H1 (cell line): Measurements from ENCODE around the gene TMEM220. TPM values are rescaled to one million over a fixed set of nuclear protein-coding genes. Genes with fewer than 3 reads are reported as not detected.

Source experiments
- BACH1 ChIP-seq: IDR thresholded peaks from 2 replicates; pipeline ENCODE4 v1.6.1; 2012; ENCODE audit warnings: low read length, improper control_type of control experiment
- BCL11A ChIP-seq, 2 experiments: IDR thresholded peaks; one replicate each; pipeline ENCODE4 v1.6.1; 2011; ENCODE audit warnings: low read depth in 2 of 2, low read length in 2 of 2, mild to moderate bottlenecking in 2 of 2
- CBX5 ChIP-seq: fragments of 300-800, 300-1000 bp; sonication (generic); IDR thresholded peaks from 2 replicates; pipeline ENCODE4 v1.7.1; 2016; ENCODE audit warnings: antibody characterized with exemption, low read length, low read depth
- CTCF ChIP-seq, 3 experiments: IDR thresholded peaks; 1 replicate in 2 of 3; 2 replicates in 1 of 3; pipeline versions ENCODE4 v1.5.1 to v1.6.1; 2011; ENCODE audit warnings: low read length in 3 of 3, mild to moderate bottlenecking in 3 of 3, inconsistent platforms in 2 of 3, low read depth in 1 of 3, moderate library complexity in 1 of 3; ENCODE audit not compliant: insufficient read depth in 1 of 3; ENCODE audit errors: control extremely low read depth in 1 of 3
- GABPA ChIP-seq: IDR thresholded peaks from 2 replicates; pipeline ENCODE4 v1.6.1; 2011; ENCODE audit warnings: mild to moderate bottlenecking, low read length, moderate library complexity, borderline replicate concordance; ENCODE audit not compliant: insufficient read depth
- KDM4A ChIP-seq: IDR thresholded peaks from one replicate; pipeline ENCODE4 v1.7.1; 2012; ENCODE audit warnings: low read depth, mild to moderate bottlenecking, moderate library complexity, low read length, inconsistent platforms; ENCODE audit not compliant: severe bottlenecking
- MAX ChIP-seq: IDR thresholded peaks from 2 replicates; pipeline ENCODE4 v1.6.1; 2012; ENCODE audit warnings: inconsistent platforms
- NRF1 ChIP-seq: IDR thresholded peaks from 2 replicates; pipeline ENCODE4 v1.6.1; 2011; ENCODE audit warnings: mild to moderate bottlenecking, low read depth, low read length, improper control_type of control experiment
- POLR2AphosphoS5 ChIP-seq: IDR thresholded peaks from 2 replicates; pipeline ENCODE4 v1.6.1; 2011; ENCODE audit warnings: low read depth, low read length
- RAD21 ChIP-seq, 2 experiments: IDR thresholded peaks in 1 of 2; conservative IDR thresholded peaks in 1 of 2; 2 replicates each; pipeline ENCODE4 v1.6.1; 2011; ENCODE audit warnings: low read depth in 2 of 2, low read length in 2 of 2, improper control_type of control experiment in 1 of 2, inconsistent platforms in 1 of 2, mild to moderate bottlenecking in 1 of 2, moderate library complexity in 1 of 2
- RBBP5 ChIP-seq: IDR thresholded peaks from 2 replicates; pipeline ENCODE4 v1.7.1; 2012; ENCODE audit warnings: low read depth, mild to moderate bottlenecking, inconsistent platforms, low read length, moderate library complexity, borderline replicate concordance
- RFX5 ChIP-seq: IDR thresholded peaks from 2 replicates; pipeline ENCODE4 v1.6.1; 2011; ENCODE audit warnings: low read depth, low read length, improper control_type of control experiment, borderline replicate concordance
- RNF2 ChIP-seq: fragments of 200-900, 300-1000 bp; sonication (generic); IDR thresholded peaks from 2 replicates; pipeline ENCODE4 v1.7.1; 2016; ENCODE audit warnings: borderline replicate concordance, low read depth, mild to moderate bottlenecking, antibody characterized with exemption, low read length; ENCODE audit not compliant: poor library complexity, severe bottlenecking; ENCODE audit errors: missing control alignments
- SIN3A ChIP-seq, 2 experiments: IDR thresholded peaks in 1 of 2; conservative IDR thresholded peaks in 1 of 2; 2 replicates each; pipeline ENCODE4 v1.6.1; 2011 to 2012; ENCODE audit warnings: low read length in 2 of 2, improper control_type of control experiment in 1 of 2, low read depth in 1 of 2, mild to moderate bottlenecking in 1 of 2
- TAF7 ChIP-seq: optimal IDR thresholded peaks from 2 replicates; pipeline ENCODE3; 2011; ENCODE audit warnings: low read depth, mild to moderate bottlenecking, inconsistent platforms, low read length, moderate library complexity, borderline replicate concordance
- TBP ChIP-seq: IDR thresholded peaks from 2 replicates; pipeline ENCODE4 v1.6.1; 2011; ENCODE audit warnings: low read depth, low read length, improper control_type of control experiment
- USF2 ChIP-seq: IDR thresholded peaks from 2 replicates; pipeline ENCODE4 v1.6.1; 2011; ENCODE audit warnings: low read length, improper control_type of control experiment
- polyA plus RNA-seq, 7 experiments: library from polyadenylated mRNA; depleted of rRNA in 3 of 7; stranded (reverse) in 5 of 7; unstranded in 2 of 7; fragments of >200 nt in 5 of 7; fragments of 200-250 nt in 2 of 7; gene quantifications; 1 replicate in 5 of 7; 2 replicates in 1 of 7; 4 replicates in 1 of 7; pipeline versions ENCODE4 v1.2.1 to v1.2.3, GENCODE V29; 2011 to 2013; ENCODE audit warnings: missing spikeins in 2 of 7, mixed read lengths in 2 of 7
- total RNA-seq: library from RNA; stranded (reverse); fragmentation: NEBNext Ultra II Directional; extraction: Animal tissue kit (Norgen Biotek cat#: 25700); gene quantifications from 2 replicates; pipeline ENCODE4 v1.2.1, GENCODE V29; 2021

The TMEM220 gene
- total and polyA plus RNA-seq, 2 of the 8 experiments (the other 6 are each of a cell fraction or from before 2014, with no cell fraction given) = 3.8 to 4.1 TPM

- peak; percentile 27; the same call in 1 of the 2 replicates for TF ChIP-seq MAX
- TF ChIP-seq POLR2AphosphoS5 = peak; percentile 91
- TF ChIP-seq BCL11A (IDR thresholded peaks at IDR 0.05; ENCODE audit: low read depth in 2 of 2, low read length in 2 of 2) = no peak
- TF ChIP-seq RBBP5 = peak; percentile 60; the same call in 1 of the 2 replicates
- peak; percentile 96 for TF ChIP-seq GABPA
- TF ChIP-seq CTCF (IDR thresholded peaks at IDR 0.05; ENCODE audit: control extremely low read depth in 1 of 3, insufficient read depth in 1 of 3, low read depth in 1 of 3, low read length in 3 of 3) = peak; percentile 21 to 62 (median 30)
- TF ChIP-seq CBX5 = no peak
- TF ChIP-seq RAD21 (IDR thresholded peaks at IDR 0.05 in 1 of 2, conservative IDR thresholded peaks at IDR 0.05 in 1 of 2; ENCODE audit: low read depth in 2 of 2, low read length in 2 of 2) = peak in 1 of 2 experiments; percentile 22; a peak in 2 of 4 replicates
- TF ChIP-seq TAF7 = peak; percentile 66
- no peak for TF ChIP-seq NRF1
- TF ChIP-seq TBP = peak; percentile 87
- no peak for TF ChIP-seq BACH1
- no peak for TF ChIP-seq RFX5
- TF ChIP-seq RNF2 = no peak
- TF ChIP-seq KDM4A = peak; percentile 83
- TF ChIP-seq USF2 = no peak
- peak in 1 of 2 experiments; percentile 78; a peak in 2 of 4 replicates for TF ChIP-seq SIN3A (conservative IDR thresholded peaks at IDR 0.05 in 1 of 2, IDR thresholded peaks at IDR 0.05 in 1 of 2; ENCODE audit: low read depth in 1 of 2, low read length in 2 of 2)
Measured at GRCh38 chr17:10697092-10698081, 32.4 kb downstream of the TMEM220 start, which contains the start of the genes ADPRM and SCO1 (continued).
